SU-DHL-6 (cell line): Measurements from ENCODE around the gene BRD3OS.

Experiments
- EZH2phosphoT487 ChIP-seq: fragments of 200-600 bp; sonication (generic), shearing (Covaris generic); conservative IDR thresholded peaks from 2 replicates; pipeline ENCODE4 v1.6.1; 2018; ENCODE audit warnings: mild to moderate bottlenecking, antibody characterized with exemption, low read length, moderate library complexity, mixed read lengths
- TF ChIP-seq, protein P1 (sequence below): fragments of 200-600 bp; sonication (generic); IDR thresholded peaks from one replicate; pipeline ENCODE4 v1.5.1; 2017; ENCODE audit warnings: antibody characterized with exemption, mild to moderate bottlenecking, low read length, moderate library complexity; ENCODE audit not compliant: insufficient read depth, poor library complexity, severe bottlenecking

DNA sequence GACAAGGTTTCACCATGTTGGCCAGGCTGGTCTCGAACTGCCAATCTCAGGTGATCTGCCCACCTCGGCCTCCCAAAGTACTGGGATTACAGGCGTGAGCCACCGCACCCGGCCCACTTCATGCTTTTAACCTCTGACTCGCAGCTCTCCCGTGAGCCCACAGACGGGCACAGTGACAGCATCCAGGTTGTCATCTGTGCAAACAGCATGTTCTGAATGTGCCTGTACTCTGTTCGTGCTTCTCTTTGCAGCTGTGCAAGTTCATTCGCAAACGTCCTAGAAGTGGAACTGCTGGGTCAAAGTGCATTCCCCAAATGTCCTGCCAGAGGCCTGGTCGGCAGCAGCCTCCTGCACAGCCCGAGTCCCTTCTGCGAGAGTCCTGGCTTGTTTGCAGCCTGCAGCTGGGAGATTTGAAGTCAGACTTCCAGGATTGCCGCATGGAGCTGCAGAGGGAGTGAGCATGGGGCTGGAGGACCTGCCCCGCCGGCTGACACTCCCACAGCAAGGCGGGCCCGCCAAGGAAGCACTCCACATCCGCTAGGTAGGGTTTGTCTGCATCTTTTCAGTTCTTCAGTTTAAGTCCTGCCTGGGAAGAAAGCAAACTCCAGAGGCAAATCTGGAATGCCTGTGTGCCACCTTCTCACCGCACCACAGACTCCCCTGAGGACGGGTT lies 3.4 kb downstream of the BRD3OS start:
- TF ChIP-seq, protein P1, sequence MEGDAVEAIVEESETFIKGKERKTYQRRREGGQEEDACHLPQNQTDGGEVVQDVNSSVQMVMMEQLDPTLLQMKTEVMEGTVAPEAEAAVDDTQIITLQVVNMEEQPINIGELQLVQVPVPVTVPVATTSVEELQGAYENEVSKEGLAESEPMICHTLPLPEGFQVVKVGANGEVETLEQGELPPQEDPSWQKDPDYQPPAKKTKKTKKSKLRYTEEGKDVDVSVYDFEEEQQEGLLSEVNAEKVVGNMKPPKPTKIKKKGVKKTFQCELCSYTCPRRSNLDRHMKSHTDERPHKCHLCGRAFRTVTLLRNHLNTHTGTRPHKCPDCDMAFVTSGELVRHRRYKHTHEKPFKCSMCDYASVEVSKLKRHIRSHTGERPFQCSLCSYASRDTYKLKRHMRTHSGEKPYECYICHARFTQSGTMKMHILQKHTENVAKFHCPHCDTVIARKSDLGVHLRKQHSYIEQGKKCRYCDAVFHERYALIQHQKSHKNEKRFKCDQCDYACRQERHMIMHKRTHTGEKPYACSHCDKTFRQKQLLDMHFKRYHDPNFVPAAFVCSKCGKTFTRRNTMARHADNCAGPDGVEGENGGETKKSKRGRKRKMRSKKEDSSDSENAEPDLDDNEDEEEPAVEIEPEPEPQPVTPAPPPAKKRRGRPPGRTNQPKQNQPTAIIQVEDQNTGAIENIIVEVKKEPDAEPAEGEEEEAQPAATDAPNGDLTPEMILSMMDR = no peak
- TF ChIP-seq EZH2phosphoT487 = no peak
